Heart left ventricle (tissue), 13 donors: Measurements from ENCODE around the gene SCN5A.

Experiments used
- POLR2A ChIP-seq, 2 donors: fragments of 450-650 bp; IDR thresholded peaks; one replicate each; pipeline ENCODE4 v1.6.1; 2017; ENCODE audit warnings: antibody characterized with exemption in 2 of 2, mild to moderate bottlenecking in 2 of 2, moderate library complexity in 2 of 2
- TF ChIP-seq, protein P1 (sequence below), 12 donors: fragments of 200-600 bp; sonication (generic) in 4 of 12; IDR thresholded peaks; one replicate each; pipeline versions ENCODE4 v1.5.0 to v1.8.0; 2018 to 2022; ENCODE audit warnings: antibody characterized with exemption in 12 of 12, mild to moderate bottlenecking in 5 of 12
- donor health status: ischemic (EF 13 %, LVEDD 7.1; RV severe dilation, severe dysfunction).
- donor health status: DM: no; HTN: yes; CAD: no.
- donor health status: DM: no; HTN: no; CAD: no.
- donor health status: ischemic (EF 25% LVEDD 6.9; RV normal size, moderate dysfunction).
- donor health status: ischemic (EF 25% LVEDD 5.7; RV mildly dilated, moderate dysfunction).
- donor health status: ischemic (EF 35%, LVEDD 5.7; RV mildly dilated, moderate dysfunction).
- donor health status: nonischemic (EF 11% LVEDD 7.7; RV severe dilation, severe dysfunction).
- donor health status: DM: yes; HTN: yes; CAD: no.
- donor health status: PGD.
- donor health status: ischemic (EF 29% LVEDD 5.4; RV normal size, mild dysfunction).
- donor health status: nonischemic (EF 23%, LVEDD 6.1; RV moderate dilation, normal function).

DNA sequence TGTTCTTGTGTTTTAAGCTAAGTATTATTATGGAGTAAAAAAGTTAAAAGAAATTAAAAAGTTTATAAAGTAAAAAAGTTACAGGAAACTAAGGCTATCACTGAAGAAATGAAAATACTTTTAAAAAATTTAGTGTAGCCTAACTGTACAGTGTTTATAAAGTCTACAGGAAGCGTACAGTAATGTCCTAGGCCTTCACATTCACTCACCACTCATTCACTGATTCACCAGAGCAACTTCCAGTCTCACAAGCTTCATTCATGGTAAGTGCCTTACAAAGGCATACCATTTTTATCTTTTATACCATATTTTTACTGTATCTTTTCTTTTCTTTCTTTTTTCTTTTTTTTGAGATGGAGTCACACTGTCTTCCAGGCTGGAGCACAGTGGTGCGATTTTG, 40.7 kb upstream of the SCN5A start:
- TF ChIP-seq, protein P1, sequence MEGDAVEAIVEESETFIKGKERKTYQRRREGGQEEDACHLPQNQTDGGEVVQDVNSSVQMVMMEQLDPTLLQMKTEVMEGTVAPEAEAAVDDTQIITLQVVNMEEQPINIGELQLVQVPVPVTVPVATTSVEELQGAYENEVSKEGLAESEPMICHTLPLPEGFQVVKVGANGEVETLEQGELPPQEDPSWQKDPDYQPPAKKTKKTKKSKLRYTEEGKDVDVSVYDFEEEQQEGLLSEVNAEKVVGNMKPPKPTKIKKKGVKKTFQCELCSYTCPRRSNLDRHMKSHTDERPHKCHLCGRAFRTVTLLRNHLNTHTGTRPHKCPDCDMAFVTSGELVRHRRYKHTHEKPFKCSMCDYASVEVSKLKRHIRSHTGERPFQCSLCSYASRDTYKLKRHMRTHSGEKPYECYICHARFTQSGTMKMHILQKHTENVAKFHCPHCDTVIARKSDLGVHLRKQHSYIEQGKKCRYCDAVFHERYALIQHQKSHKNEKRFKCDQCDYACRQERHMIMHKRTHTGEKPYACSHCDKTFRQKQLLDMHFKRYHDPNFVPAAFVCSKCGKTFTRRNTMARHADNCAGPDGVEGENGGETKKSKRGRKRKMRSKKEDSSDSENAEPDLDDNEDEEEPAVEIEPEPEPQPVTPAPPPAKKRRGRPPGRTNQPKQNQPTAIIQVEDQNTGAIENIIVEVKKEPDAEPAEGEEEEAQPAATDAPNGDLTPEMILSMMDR (IDR thresholded peaks at IDR 0.05) = no peak
- TF ChIP-seq POLR2A (IDR thresholded peaks at IDR 0.05) = no peak
